GM23338 (cell line): ENCODE results near the gene LNX2. TPM values are rescaled to one million over a fixed set of nuclear protein-coding genes. Genes with fewer than 3 reads are reported as not detected.

Experiments used
- ATAC-seq: fragments of 200-7000 bp; cut with Tn5 transposase; 3 replicates; pipeline ENCODE4 v1.9.1; 2020
- DNase-seq: peaks from one replicate; pipeline ENCODE4 v3.0.0-alpha.2; 2015; ENCODE audit warnings: low spot score
- H2AFZ ChIP-seq: fragments of 200-600 bp; sonication (generic); 2 replicates; pipeline ENCODE4 v1.8.0; 2016; ENCODE audit warnings: antibody characterized with exemption, mild to moderate bottlenecking, moderate library complexity
- H3F3A ChIP-seq: fragments of 200-600 bp; sonication (generic); replicated peaks from 2 replicates; pipeline ENCODE4 v1.8.0; 2017; ENCODE audit warnings: antibody characterized with exemption, mixed run types, low read depth
- H3K27ac ChIP-seq: fragments of 200-600 bp; sonication (generic); 2 replicates; pipeline ENCODE4 v1.6.1; 2016; ENCODE audit warnings: low read depth
- H3K27me3 ChIP-seq: fragments of 200-600 bp; sonication (generic); 2 replicates; pipeline ENCODE4 v1.8.0; 2016; ENCODE audit warnings: mild to moderate bottlenecking, mixed run types, moderate library complexity; ENCODE audit not compliant: insufficient read depth
- H3K36me3 ChIP-seq: fragments of 200-600 bp; sonication (generic); 2 replicates; pipeline ENCODE4 v1.8.0; 2016; ENCODE audit warnings: mild to moderate bottlenecking; ENCODE audit not compliant: insufficient read depth
- H3K4me1 ChIP-seq: fragments of 200-600 bp; sonication (generic); 2 replicates; pipeline ENCODE4 v1.8.0; 2016; ENCODE audit warnings: mild to moderate bottlenecking, moderate library complexity; ENCODE audit not compliant: insufficient read depth
- H3K4me2 ChIP-seq: fragments of 200-600 bp; sonication (generic); 2 replicates; pipeline ENCODE4 v1.7.1; 2017; ENCODE audit warnings: mixed run types
- H3K4me3 ChIP-seq: fragments of 200-600 bp; sonication (generic); 2 replicates; pipeline ENCODE4 v1.6.1; 2016; ENCODE audit warnings: mixed run types
- H3K79me2 ChIP-seq: fragments of 200-600 bp; sonication (generic); replicated peaks from 2 replicates; pipeline ENCODE4 v1.8.0; 2017; ENCODE audit warnings: mild to moderate bottlenecking; ENCODE audit not compliant: insufficient read depth
- H3K9me2 ChIP-seq: fragments of 200-600 bp; sonication (generic); 2 replicates; pipeline ENCODE4 v1.8.0; 2017; ENCODE audit not compliant: insufficient read depth
- H4K20me1 ChIP-seq: fragments of 200-600 bp; sonication (generic); replicated peaks from 2 replicates; pipeline ENCODE4 v1.8.0; 2017; ENCODE audit warnings: mild to moderate bottlenecking; ENCODE audit not compliant: insufficient read depth
- H3K27ac Mint-ChIP-seq: 2 replicates; pipeline ENCODE4 v1.8.0; 2020; ENCODE audit warnings: inconsistent platforms, mild to moderate bottlenecking, moderate library complexity, mixed read lengths
- H3K27me3 Mint-ChIP-seq: 3 replicates; pipeline ENCODE4 v1.8.0; 2022; ENCODE audit warnings: low read depth, mild to moderate bottlenecking, moderate library complexity, mixed read lengths, inconsistent platforms; ENCODE audit not compliant: insufficient read depth, poor library complexity
- H3K36me3 Mint-ChIP-seq: 3 replicates; pipeline ENCODE4 v1.8.0; 2021; ENCODE audit warnings: low read depth, mild to moderate bottlenecking, inconsistent platforms, moderate library complexity, mixed read lengths
- H3K4me1 Mint-ChIP-seq: 3 replicates; pipeline ENCODE4 v1.8.0; 2020; ENCODE audit warnings: mild to moderate bottlenecking, inconsistent platforms, mixed read lengths
- H3K4me3 Mint-ChIP-seq: 3 replicates; pipeline ENCODE4 v1.8.0; 2021; ENCODE audit warnings: moderate library complexity, mild to moderate bottlenecking, inconsistent platforms, mixed read lengths
- H3K9me3 Mint-ChIP-seq: 3 replicates; pipeline ENCODE4 v1.8.0; 2020; ENCODE audit warnings: moderate library complexity, mild to moderate bottlenecking, inconsistent platforms, mixed read lengths
- EZH2 ChIP-seq: fragments of 200-600 bp; sonication (generic); IDR thresholded peaks from one replicate; pipeline ENCODE4 v1.8.0; 2017; ENCODE audit warnings: antibody characterized with exemption, mild to moderate bottlenecking, low read depth; ENCODE audit not compliant: unreplicated experiment
- REST ChIP-seq: IDR thresholded peaks from one replicate; pipeline ENCODE4 v1.6.1; 2018; ENCODE audit warnings: antibody characterized with exemption; ENCODE audit not compliant: unreplicated experiment
- ZNF114 ChIP-seq: fragments of 250-450 bp; sonication (Bioruptor Pico); IDR thresholded peaks from 2 replicates; pipeline ENCODE4 v1.5.0; 2020; ENCODE audit warnings: mild to moderate bottlenecking, moderate library complexity
- ZNF462 ChIP-seq: fragments of 250-450 bp; sonication (Bioruptor Pico); IDR thresholded peaks from 2 replicates; pipeline ENCODE4 v1.5.0; 2020; ENCODE audit warnings: mild to moderate bottlenecking, moderate library complexity
- polyA plus RNA-seq: library from polyadenylated mRNA; unstranded; fragments of >200 nt; fragmentation: Nextera tagmentation; extraction: Ambion mirVana; gene quantifications from 2 replicates; pipeline ENCODE4 v1.2.1, GENCODE V29; 2016
- total RNA-seq: library from RNA; depleted of rRNA; stranded (reverse); fragments of >200 nt; shearing (Covaris generic); gene quantifications from 2 replicates; pipeline ENCODE4 v1.2.3, GENCODE V29; 2014

The LNX2 gene
- total and polyA plus RNA-seq, 2 experiments from 2014 or later, result 3.7 to 18.0 TPM

- Mint-ChIP-seq H3K4me1 (0 out of 3 replicates have a peak, but pooled peaks cover 3% of the 10 kb centered on the region), H3K9me3 (peaks cover 1% of the 10 kb centered on the region; the same call in 1 of the 3 replicates), H3K27ac (no peak overlapping the region), H3K27me3 (peaks cover 2% of the 10 kb centered on the region), H3K36me3 (no peaks in the 10 kb centered on the region), H3K4me3 (no peak overlapping the region)
- Histone ChIP-seq H3K27ac (no peak overlapping the region), H3K27me3 (no peaks in the 10 kb centered on the region), H4K20me1 (no peaks in the 10 kb centered on the region), H3K4me2 (no peak overlapping the region), H3K4me1 (no peaks in the 10 kb centered on the region), H3K9me2 (peaks cover 4% of the 10 kb centered on the region; the same call in 1 of the 2 replicates), H3K79me2 (no peaks in the 10 kb centered on the region), H3K4me3 (no peak overlapping the region), H3K36me3 (no peaks in the 10 kb centered on the region), H2AFZ (no peak overlapping the region), H3F3A (no peaks in the 10 kb centered on the region)
- TF ChIP-seq ZNF462 (CRISPR knock-in tag) (no peak), EZH2 (no peak), REST (no peak), ZNF114 (CRISPR knock-in tag) (no peak)
- DNase-seq, result no peak
- ATAC-seq, result no peak
Measured at GRCh38 chr13:27522847-27523246, 97.5 kb downstream of the LNX2 start.
